Measurements from ENCODE around the gene HINFP.
"Not testable (repeated sequence)": the region's sequence is repeated elsewhere in the genome, so short reads cannot be mapped to it uniquely, and the experiment has no call there.

HINFP gene

GRCh38 chr11:119118946-119119345, 2.4 kb upstream of the HINFP start:
- no peak for DNase-seq

- DNase-seq: peak; percentile 36 to 72
Measured at GRCh38 chr11:119120639-119121007, 757 bp upstream of the HINFP start.

- DNase-seq: no peak
Measured at GRCh38 chr11:119121811-119122124, 388 bp downstream of the HINFP start.

- no peak for DNase-seq
Measured at GRCh38 chr11:119125821-119126220, 4.4 kb downstream of the HINFP start.

GRCh38 chr11:119126675-119127268, 5.4 kb downstream of the HINFP start:
- DNase-seq: no peak

- DNase-seq: no peak
Measured at GRCh38 chr11:119130662-119131061, 9.3 kb downstream of the HINFP start.

- no peak for DNase-seq
Measured at GRCh38 chr11:119134389-119134978, 13.1 kb downstream of the HINFP start.

GRCh38 chr11:119139276-119139675, 17.9 kb downstream of the HINFP start:
- DNase-seq: not testable (repeated sequence)

GRCh38 chr11:119144825-119145486, 23.6 kb downstream of the HINFP start:
- peak; percentile 31 to 62 for DNase-seq

- no peak for DNase-seq
Measured at GRCh38 chr11:119145551-119145950, 24.2 kb downstream of the HINFP start.

GRCh38 chr11:119147604-119148333, 26.4 kb downstream of the HINFP start:
- DNase-seq: no peak

- no peak for DNase-seq
Measured at GRCh38 chr11:119148720-119149017, 27.3 kb downstream of the HINFP start.

- DNase-seq: peak in 1 of 2 experiments; percentile 17
Measured at GRCh38 chr11:119149018-119149785, 27.8 kb downstream of the HINFP start, which contains the start of gene ABCG4. TSS of gene ABCG4 (plus strand) at chr11:119149052. CDS start at chr11:119149966, 914 bp downstream.

- no peak for DNase-seq
Measured at GRCh38 chr11:119149786-119150275, 28.5 kb downstream of the HINFP start.

- no peak for DNase-seq
Measured at GRCh38 chr11:119152043-119152442, 30.7 kb downstream of the HINFP start.

GRCh38 chr11:119152604-119153003, 31.2 kb downstream of the HINFP start:
- no peak for DNase-seq

GRCh38 chr11:119153049-119153818, 31.9 kb downstream of the HINFP start:
- no peak for DNase-seq

- no peak for DNase-seq
Measured at GRCh38 chr11:119154178-119154577, 32.8 kb downstream of the HINFP start.

- DNase-seq: no peak
Measured at GRCh38 chr11:119155733-119156492, 34.5 kb downstream of the HINFP start.

- DNase-seq: no peak
Measured at GRCh38 chr11:119156496-119156895, 35.1 kb downstream of the HINFP start.

- DNase-seq: no peak
Measured at GRCh38 chr11:119157063-119157462, 35.7 kb downstream of the HINFP start.

Data from NCI-H2081 (cell line).